ENCODE data around the gene GALNT16.
"Not testable (repeated sequence)": the region's sequence is repeated elsewhere in the genome, so short reads cannot be mapped to it uniquely, and the experiment has no call there.

The GALNT16 gene

DNA sequence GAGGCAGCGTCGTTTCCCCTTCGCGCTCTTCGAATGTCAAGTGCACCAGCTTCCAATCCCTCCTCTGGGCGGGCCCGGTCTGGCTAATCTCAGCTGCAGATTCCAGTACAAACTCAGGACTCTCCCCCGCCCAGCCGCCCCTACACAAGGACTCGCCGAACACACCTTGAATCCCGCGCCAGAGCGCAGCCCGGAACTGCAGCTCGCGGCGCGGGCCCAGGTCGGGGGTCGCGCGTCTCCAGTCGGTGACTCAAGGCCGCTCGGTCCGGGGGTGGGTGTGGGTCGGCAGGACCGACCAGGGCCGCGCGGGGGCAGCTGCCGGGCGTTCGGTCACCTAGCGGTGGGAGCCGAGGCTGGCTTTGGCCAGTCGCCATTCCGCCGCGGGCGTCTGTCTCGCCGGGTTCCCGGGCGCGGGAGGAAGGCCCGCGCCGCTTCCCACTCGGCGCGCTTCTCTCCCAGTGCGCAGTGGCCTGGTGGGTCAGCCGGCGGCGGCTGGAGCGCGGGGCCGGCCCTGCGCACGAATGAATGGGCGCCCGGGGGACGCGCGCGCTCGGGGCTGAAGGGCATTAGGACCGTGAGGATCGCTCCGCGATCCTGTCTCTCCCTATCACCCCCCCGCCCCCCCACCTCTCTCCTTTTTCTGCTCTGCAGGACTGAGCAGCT, at the start of gene GALNT16:
Gene GALNT16 (plus strand): TSS at position 632 of the 663 bp plus-strand sequence. CDS start 133 bp downstream, outside the sequence.
- DNase-seq (ENCODE audit: low read depth in 2 of 2), result no peak

DNA sequence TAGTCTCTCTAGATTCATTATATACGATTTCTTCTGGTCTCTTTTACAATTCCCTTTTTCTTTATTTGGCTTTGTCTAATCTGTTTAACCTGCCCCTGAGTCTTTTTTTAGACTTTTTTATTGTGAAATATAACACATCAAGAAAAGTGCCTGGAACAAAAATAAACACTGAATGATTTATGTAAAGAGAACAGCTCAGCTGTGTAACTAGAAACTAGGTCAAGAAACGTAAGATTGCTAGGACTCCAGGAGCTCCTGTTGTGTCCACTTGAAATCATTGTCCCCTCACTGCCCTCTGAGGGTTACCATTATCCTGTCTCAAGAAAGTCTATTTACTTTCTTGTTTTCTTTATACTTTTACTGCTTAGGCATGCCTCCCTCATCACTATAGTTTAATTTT, 45.6 kb upstream of the GALNT16 start:
- no peak for DNase-seq (ENCODE audit: low read depth in 2 of 2)

DNA sequence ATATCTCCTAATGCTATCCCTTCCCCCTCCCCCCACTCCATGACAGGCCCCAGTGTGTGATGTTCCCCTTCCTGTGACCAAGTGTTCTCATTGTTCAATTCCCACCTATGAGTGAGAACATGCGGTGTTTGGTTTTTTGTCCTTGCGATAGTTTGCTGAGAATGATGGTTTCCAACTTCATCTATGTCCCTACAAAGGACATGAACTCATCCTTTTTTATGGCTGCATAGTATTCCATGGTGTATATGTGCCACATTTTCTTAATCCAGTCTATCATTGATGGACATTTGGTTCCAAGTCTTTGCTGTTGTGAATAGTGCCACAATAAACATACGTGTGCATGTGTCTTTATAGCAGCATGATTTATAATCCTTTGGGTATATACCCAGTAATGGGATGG, 42.3 kb upstream of the GALNT16 start:
- not testable (repeated sequence) for DNase-seq (ENCODE audit: low read depth in 2 of 2)

DNA sequence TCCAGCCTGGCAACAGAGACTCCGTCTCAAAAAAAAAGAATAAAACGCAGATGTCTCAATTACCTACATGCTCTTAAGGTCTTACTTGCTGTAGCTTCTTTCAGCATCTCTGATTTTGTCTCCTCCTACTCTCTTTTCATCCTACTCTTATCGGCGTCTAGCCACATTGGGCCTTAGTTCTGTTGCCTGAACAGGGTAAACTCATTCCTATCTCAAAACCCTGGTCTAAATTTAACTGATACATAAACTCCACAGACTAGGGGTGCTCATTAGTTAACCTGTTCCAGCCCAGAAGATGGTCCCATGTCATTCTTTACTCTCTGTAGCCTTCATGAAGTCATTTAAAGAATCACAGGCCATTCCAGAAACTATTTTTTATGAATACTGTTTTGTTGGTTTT, 35.0 kb upstream of the GALNT16 start:
- no peak for DNase-seq (ENCODE audit: low read depth in 2 of 2)

DNA sequence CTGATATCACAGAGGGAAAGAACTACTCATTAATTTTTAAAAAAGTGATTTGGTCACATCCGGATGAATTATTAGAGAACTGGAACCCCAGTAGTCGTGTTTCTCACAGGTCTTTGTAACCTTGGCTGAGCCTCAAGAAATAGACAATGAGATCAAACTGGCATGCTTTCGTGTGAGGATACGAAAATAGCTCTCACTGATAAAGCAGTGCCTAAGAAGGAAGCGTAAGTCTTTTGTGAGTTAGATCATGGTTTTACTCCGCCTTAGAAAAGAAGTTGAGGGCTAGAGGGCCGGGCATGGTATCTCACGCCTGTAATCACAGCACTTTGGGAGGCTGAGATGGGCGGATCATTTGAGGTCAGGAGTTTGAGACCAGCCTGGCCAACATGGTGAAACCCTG, 33.8 kb upstream of the GALNT16 start:
- DNase-seq (ENCODE audit: low read depth in 2 of 2), result no peak

DNA sequence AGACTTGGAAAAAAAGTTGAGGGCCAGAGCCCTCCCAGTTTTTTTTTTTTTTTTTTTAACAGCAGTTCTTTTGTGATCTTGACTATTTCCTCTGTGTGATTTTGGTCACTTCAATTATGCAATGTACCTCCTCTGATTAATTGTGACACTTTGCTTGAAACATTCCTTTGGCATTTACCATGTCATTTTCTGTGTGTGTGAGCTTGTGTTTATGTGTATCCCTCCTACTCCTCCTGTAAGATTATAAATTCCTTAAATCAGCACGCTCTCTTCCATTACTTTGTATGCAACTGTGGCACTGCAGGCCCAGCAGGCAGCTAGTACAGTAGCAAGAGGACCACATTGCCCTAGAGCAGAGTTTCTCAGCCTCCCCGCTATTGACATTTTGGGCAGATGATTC, 33.2 kb upstream of the GALNT16 start:
- DNase-seq (ENCODE audit: low read depth in 2 of 2), result no peak

DNA sequence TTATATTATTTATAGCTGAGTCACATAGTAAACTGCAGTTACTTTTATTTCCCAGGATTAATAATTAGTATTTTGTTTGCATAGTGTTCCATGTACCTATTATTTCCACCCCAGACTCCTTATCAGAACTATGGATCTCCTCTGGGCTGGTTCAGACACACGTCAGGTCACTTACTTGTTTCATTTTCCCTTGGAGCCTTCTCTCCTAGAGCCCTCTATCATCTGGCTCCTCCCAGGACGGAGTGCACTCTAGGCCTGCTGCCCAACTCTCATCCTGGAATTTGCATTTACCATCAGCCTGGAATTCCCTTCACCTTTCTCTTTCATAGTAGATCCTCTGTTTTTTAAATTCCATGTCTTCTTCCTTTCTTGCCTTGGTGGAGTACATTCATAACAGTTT, 28.5 kb upstream of the GALNT16 start:
- DNase-seq (ENCODE audit: low read depth in 2 of 2), result no peak

DNA sequence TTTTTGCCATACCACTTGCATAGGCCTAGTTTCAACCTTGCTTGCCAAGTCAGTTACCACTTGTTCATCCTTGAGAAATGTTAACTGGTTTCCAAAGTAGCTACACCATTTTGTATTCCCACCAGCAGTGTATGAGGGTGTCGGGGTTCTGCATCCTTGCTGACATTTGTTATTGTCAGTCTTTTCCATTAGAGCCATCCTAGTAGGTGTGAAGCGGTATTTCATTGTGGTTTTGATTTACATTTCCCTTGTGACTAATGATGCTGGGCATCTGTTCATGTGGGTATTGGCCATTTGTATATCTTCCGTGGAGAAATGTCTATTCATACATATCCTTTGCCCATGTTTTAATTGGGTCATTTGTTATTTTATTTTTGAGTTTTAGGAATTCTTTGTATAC, 27.6 kb upstream of the GALNT16 start:
- no peak for DNase-seq (ENCODE audit: low read depth in 2 of 2)

DNA sequence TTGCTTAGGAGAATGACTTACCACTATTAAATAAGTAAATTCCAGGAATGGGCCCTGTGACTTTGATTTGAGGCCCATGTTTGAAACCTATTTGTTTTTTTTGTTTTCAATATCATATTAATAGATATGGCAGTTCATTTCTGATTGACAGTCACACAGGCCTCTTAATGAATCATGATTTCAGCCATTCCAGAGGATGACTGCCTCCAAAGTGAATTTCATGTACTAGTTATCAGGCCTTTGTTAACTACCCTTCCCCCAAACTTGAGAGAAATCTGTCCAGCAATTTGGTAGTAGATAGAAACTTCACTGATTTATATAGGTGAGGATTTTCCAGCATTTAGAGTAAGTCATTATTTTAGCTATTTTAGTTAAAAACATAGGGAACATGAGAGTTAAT, 25.9 kb upstream of the GALNT16 start:
- DNase-seq (ENCODE audit: low read depth in 2 of 2), result no peak

DNA sequence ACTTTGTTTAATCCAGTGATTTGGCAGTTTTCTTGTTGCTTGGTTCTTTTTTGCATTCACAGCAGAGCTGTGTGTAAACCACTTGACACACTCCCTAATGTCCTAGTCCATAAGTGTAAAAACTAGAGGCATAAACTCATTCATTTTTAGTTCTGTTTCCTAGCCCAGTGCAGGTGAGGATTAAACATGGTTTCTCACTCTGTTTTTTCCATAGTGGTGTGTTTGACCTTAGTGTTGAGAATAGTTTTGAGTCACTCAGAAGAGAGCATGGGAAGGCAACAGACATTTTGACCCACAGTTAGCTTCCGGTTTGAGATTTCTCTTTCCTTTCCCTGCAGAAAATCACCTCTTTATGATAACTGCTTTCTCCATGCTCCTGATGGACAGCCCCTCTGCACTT, 24.2 kb upstream of the GALNT16 start:
- DNase-seq (ENCODE audit: low read depth in 2 of 2), result no peak

DNA sequence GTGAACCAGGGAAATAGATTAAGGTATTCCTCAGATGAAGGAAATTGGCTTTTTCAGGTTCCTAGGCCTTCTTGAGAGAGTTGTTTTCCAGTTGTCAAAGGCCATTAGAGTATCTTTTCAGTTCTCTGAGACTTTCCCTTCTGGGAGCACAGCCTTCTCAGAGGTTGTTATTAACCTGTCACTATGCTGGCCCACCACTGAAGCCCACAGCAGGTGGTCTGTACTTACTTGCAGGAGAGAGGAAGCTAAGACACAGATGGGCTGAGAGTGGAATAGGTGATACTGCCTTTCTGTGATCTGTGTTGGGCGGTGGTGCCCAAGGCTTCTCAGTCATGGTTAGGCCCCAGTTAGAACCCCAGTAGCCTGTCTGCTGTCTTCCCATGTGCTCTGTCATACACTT, 22.8 kb upstream of the GALNT16 start:
- DNase-seq (ENCODE audit: low read depth in 2 of 2), result no peak

DNA sequence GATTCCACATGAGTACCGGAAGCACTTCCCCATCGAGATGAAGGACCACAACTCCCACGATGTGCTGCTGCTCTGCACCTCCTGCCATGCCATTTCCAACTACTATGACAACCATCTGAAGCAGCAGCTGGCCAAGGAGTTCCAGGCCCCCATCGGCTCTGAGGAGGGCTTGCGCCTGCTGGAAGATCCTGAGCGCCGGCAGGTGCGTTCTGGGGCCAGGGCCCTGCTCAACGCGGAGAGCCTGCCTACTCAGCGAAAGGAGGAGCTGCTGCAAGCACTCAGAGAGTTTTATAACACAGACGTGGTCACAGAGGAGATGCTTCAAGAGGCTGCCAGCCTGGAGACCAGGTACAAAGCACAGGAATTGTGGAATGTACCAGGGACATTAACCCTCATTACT, 22.4 kb upstream of the GALNT16 start:
- DNase-seq (ENCODE audit: low read depth in 2 of 2), result no peak

DNA sequence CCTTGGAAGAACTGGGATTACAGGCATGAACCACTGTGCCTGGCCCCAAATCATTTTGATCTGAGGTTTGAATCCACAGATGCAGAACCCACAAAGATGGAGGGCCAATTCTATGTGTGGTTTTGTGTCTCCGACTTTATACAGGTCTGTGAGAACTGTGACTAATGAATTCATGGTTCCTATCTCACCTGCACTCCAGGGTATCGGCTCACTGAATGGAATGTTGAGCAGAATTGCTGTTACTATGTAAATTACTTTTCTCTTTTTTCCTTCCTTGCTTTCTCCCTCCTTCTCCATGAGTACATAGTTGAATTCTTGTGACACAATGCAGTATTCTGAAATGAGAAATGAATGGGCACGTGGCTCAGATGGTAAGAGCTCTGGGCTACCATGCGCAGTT, 21.1 kb upstream of the GALNT16 start:
- no peak for DNase-seq (ENCODE audit: low read depth in 2 of 2)

DNA sequence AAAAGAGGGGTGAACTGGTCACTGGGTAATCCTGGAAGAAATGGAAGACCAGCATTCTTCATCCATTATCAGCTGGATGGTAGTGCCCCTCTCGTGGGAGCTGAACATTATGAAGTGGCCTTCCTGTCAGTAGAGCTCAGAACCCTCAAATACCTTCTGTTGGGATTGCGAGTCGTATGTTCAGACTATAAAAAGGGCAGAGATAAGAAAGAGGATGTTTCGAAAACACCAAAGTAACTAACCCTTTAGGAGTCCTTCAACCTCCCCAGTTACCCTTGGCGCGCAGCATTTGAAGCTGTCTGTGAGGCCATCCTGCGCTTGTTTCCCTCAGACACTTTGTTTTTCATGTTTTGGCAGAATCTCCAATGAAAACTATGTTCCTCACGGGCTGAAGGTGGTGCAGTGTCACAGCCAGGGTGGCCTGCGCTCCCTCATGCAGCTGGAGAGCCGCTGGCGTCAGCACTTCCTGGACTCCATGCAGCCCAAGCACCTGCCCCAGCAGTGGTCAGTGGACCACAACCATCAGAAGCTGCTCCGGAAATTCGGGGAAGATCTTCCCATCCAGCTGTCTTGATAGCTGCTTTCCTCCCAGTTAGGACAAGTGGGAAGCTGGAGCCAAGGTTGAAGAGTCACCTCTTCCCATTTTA, 19.3 kb upstream of the GALNT16 start:
- DNase-seq (ENCODE audit: low read depth in 2 of 2), result no peak

DNA sequence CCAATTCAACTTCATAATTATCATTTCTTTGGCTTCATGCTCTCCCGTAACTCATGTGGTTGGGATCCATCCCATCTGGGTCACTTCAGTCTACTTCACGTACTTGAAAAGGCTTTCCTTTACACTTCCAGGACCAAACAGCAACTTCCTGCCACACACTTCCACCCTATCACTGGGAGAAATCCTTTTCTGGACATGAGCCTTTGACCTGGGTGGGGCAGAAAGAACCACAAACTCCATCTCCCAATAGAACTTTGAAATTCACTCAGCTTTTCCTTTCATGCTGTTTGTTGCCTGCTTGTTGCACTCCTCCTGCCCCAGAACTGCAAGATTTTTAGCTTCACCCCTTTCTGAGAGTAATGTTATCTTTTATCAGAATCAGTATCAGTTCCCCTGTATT, 18.4 kb upstream of the GALNT16 start:
- DNase-seq (ENCODE audit: low read depth in 2 of 2), result no peak

DNA sequence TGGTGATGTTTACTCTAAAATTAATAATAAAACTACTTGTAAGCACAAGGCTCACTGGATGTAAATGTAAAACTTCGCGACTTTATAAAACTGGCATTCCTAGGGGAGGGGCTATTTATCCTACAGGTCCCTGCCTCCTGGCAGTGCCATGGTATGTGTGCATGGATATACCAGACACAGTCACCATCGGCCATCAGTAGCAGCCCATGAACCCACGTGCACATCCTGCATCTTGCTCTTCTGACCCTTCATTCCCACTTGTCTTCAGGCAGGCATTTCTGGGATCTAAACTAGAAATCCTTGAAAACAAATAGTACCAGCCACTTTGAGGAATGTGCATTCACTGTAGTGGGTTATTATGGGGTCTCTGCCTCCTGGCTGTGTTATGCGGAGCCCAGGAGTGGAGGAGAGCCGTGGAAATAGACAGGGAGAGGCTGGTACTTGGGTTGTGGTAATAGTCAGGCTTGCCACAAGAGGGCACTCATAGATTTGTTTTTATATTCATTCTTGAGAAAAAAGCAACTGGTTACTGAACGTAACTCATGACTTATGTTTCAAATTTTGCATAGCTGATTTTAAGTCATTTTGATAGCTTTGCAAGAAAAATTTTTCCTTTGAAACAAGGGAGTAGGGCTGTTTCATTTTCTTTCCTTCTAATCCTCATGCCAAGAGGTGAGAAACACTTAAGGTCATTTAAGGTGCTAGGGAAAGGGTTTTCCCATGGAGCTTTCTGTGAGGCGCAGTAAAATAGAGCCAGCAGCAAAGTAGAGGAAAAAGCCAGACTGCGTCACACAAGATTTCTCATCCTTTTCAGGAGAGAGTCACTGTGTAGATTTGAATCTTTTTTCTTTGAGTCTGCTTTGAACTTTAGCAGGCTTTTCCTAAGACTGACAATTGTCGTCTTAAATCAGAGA, 17.4 kb upstream of the GALNT16 start:
- DNase-seq (ENCODE audit: low read depth in 2 of 2), result peak in 1 of 2 donors; percentile 15

DNA sequence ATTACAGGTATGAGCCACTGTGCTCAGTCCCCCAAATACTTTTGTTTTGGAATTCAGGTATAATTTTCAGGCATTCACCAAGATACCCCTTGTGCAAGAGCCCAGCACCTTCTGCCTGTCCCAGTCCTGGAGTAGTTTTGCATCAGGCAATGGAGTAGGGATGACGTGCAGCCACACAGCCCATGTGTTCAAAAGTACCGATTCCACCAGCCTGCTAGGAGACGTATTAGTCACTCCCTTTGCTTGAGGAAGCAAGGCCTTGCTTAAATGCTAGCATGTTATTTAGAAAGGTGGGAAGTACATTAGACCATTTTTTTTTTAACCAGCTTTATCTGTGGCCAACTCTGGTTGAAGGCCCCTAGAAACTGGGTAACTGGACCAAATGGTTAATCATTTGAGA, 15.0 kb upstream of the GALNT16 start:
- DNase-seq (ENCODE audit: low read depth in 2 of 2), result no peak

DNA sequence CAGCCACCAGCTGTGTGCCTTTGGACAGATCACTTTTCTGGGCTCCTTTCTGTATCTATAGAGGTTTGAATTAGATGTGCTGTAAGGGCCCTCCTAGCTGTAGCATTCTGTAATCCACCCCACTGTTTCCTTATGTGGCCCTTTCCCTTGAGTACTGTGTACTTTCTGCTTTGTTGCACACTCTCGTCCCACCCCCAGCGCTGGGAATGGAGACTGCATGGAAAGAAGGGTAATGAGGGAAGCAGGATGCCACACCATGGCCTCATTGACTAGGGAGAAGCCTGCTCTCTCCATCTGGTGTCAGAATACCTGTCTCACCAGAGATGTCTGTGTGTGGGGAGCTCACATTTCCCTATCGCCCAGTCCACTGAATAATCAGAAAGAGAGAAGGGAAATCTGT, 13.6 kb upstream of the GALNT16 start:
- DNase-seq (ENCODE audit: low read depth in 2 of 2), result no peak

DNA sequence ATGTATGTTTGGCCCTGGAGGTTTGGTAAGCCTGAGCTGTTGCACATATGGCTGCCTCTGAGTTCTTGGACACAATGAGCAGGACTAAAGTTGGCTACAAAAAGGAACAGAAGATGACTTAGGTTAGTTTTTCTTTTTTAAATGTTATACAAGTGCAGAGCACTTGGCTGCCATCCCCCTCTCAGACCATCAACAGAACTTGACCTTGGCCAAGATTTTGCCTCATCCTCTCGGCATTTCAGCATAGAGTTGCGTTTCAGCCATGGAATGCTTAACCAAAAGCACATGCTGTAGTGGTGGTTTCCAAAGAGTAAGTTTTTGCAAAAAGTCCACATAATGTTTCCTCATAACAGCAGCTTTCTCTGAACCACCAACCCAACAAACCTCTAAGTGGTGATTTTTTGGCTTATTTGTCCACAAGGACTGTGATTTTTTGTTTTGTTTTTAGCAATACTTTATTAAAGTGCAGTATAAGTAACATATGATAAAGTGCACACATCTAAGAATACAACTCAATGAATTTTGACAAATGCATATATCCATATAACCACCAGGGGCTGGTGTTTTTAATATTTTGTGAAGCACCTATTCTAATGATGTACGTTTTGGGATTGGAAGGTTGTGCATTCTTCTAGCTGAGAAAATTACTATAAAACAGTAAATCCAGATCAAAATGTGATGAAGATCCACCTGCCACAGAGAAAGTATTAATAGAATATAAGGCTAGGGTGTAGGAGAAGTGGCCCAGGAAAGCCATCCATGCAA, 12.1 kb upstream of the GALNT16 start:
- no peak for DNase-seq (ENCODE audit: low read depth in 2 of 2)

DNA sequence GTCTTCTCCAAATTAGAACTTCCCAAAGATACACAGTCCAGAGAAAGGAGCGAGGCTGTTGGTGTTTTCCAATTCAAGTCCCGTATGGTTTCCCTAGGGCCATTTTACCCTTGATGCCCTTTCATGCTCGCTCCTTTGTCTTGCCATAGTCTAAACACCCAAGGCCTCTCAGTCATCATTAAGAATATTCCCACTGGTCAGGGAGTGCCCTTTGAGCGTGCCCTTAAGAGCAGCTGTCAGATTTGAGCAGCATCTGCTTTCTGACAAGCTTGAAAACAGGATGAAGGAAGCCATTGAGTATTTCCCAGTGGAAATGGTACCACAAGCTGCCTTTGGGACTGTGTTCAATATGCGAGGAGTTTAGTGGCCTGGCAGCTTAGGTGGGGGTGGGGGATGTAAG, 10.4 kb upstream of the GALNT16 start:
- DNase-seq (ENCODE audit: low read depth in 2 of 2), result no peak

DNA sequence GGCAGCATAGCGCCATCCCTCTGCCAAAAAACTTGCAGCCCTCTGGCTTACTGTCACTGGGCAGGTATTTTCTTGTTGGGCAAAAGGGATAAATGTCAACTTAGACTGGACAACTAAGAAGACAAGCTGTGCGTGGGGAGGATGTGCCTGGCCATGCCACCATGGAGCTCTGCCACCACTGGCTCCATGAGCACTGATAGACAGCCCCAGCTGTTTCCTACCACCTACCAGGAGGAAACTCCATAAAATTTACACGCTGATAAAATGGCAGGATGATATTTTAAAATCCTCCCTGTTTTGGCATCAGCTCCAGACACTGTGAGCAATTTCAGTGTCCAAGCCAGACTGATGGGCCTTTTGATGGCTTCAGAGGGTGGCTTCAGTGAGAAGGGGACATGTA, 7.1 kb upstream of the GALNT16 start:
- no peak for DNase-seq (ENCODE audit: low read depth in 2 of 2)

DNA sequence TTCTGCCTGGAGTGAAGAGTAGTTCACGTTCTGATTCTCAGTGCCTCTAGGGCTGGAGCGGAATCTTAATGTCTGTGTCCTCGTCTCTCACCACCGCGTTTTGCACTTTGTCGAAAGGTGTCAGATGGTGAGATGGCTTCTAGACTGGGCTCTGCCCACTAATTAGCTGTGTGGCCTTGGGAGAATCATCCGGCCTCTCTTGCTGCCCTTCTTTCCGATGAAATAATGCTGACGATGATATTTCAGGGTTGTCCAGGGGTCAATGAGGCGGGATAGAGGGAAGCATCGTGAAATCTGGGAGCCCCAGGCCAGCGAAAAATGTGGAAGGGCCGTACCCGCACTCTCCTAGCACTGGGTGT, 811 bp upstream of the GALNT16 start:
- DNase-seq (ENCODE audit: low read depth in 2 of 2), result no peak

All from stimulated activated CD4-positive, alpha-beta T cell treated with anti-CD3 and anti-CD28 coated beads, Interleukin-1b, Interleukin-23, amount 100 ng/mL, for 1 hour (primary cell).